Measurements from ENCODE around the gene TENM3.

Gene TENM3

GRCh38 chr4:182257016-182257415 lies 13.8 kb downstream of the TENM3 start:
- TF ChIP-seq CTCF (IDR thresholded peaks at IDR 0.05; ENCODE audit: unreplicated experiment in 3 of 3): no peak
- Mint-ChIP-seq H3K9me3 (peaks cover 4% of the 10 kb centered on the region), H3K27me3 (ENCODE audit: low read depth) (no peaks in the 10 kb centered on the region), H3K36me3 (ENCODE audit: low read depth) (peaks cover 10% of the 10 kb centered on the region), H3K27ac (no peak overlapping the region), H3K4me3 (no peak overlapping the region), H3K4me1 (no peaks in the 10 kb centered on the region)

- Mint-ChIP-seq H3K9me3 (peaks cover 4% of the 10 kb centered on the region), H3K4me1 (no peaks in the 10 kb centered on the region), H3K27me3 (ENCODE audit: low read depth) (no peaks in the 10 kb centered on the region), H3K36me3 (ENCODE audit: low read depth) (peaks cover 13% of the 10 kb centered on the region), H3K4me3 (no peak overlapping the region), H3K27ac (no peak overlapping the region)
- TF ChIP-seq CTCF (IDR thresholded peaks at IDR 0.05; ENCODE audit: unreplicated experiment in 3 of 3): no peak
Measured at GRCh38 chr4:182257503-182257902, 14.3 kb downstream of the TENM3 start.

GRCh38 chr4:182258441-182259000 lies 15.3 kb downstream of the TENM3 start:
- Mint-ChIP-seq H3K4me3 (no peak overlapping the region), H3K27me3 (ENCODE audit: low read depth) (no peaks in the 10 kb centered on the region), H3K4me1 (no peaks in the 10 kb centered on the region), H3K36me3 (ENCODE audit: low read depth) (peaks cover 19% of the 10 kb centered on the region), H3K27ac (no peak overlapping the region), H3K9me3 (peaks cover 4% of the 10 kb centered on the region)
- TF ChIP-seq CTCF (IDR thresholded peaks at IDR 0.05; ENCODE audit: unreplicated experiment in 3 of 3): no peak

GRCh38 chr4:182261651-182262223 lies 18.5 kb downstream of the TENM3 start:
- H3K27ac Mint-ChIP-seq: no peak overlapping the region
- H3K9me3 Mint-ChIP-seq: peaks cover 11% of the 10 kb centered on the region
- H3K4me1 Mint-ChIP-seq: no peaks in the 10 kb centered on the region
- TF ChIP-seq CTCF (IDR thresholded peaks at IDR 0.05; ENCODE audit: unreplicated experiment in 3 of 3): no peak
- peaks cover 38% of the 10 kb centered on the region for H3K36me3 Mint-ChIP-seq (ENCODE audit: low read depth)
- H3K27me3 Mint-ChIP-seq (ENCODE audit: low read depth): no peaks in the 10 kb centered on the region
- H3K4me3 Mint-ChIP-seq: no peak overlapping the region

GRCh38 chr4:182263562-182263961 lies 20.4 kb downstream of the TENM3 start:
- H3K9me3 Mint-ChIP-seq: peaks cover 10% of the 10 kb centered on the region
- no peaks in the 10 kb centered on the region for H3K4me1 Mint-ChIP-seq
- H3K36me3 Mint-ChIP-seq (ENCODE audit: low read depth): peaks cover 44% of the 10 kb centered on the region
- no peak for TF ChIP-seq CTCF (IDR thresholded peaks at IDR 0.05; ENCODE audit: unreplicated experiment in 3 of 3)
- H3K27me3 Mint-ChIP-seq (ENCODE audit: low read depth): no peaks in the 10 kb centered on the region
- no peak overlapping the region for H3K4me3 Mint-ChIP-seq
- H3K27ac Mint-ChIP-seq: no peak overlapping the region

- Mint-ChIP-seq H3K27ac (no peak overlapping the region), H3K36me3 (ENCODE audit: low read depth) (peaks cover 49% of the 10 kb centered on the region), H3K4me1 (no peaks in the 10 kb centered on the region), H3K4me3 (no peak overlapping the region), H3K9me3 (peaks cover 14% of the 10 kb centered on the region), H3K27me3 (ENCODE audit: low read depth) (no peaks in the 10 kb centered on the region)
- no peak for TF ChIP-seq CTCF (IDR thresholded peaks at IDR 0.05; ENCODE audit: unreplicated experiment in 3 of 3)
Measured at GRCh38 chr4:182264139-182264752, 21.0 kb downstream of the TENM3 start.

Measured in nephron (organoid).